Measurements from ENCODE around the gene DMRTA2.

Gene DMRTA2

DNA sequence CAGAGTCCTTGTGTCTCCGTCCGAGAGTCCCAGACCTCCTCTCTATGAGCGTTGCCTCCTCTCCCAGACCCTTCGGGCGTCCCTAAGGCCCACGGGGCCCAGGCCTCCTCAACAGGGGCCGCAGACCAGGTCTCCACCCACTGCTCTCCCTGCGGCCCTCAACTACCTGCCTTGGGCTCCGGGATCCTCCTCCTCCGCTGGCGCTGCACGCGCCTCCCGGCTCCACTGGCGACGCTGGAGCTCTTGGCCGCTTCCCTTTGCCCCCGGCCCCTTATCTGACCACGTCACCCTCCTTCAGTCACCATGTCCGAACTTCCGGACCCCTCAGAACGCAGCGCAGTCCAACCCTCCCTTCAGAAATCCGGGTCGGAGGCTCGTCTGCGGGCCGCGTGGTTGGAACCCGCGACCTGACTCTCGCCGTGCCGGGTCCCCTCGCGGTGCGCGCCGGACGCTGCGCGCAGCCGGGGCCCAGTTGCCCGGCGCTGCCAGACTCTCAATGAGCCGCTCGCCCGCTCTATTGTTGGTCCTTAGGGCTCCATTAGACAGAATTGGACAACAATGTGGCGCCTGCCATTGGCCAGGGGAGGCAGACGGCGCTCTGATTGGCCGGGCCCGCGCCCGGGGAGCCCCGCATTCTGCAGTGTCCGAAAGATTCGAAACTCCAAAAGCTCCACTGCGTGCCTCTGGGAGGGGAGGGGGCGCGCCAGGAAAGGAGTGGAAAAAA, at the start of gene DMRTA2:
Gene DMRTA2 (minus strand): TSS at position 498 of the 724 bp plus-strand sequence. CDS start 1,907 bp downstream, outside the sequence.
- no peak for DNase-seq (ENCODE audit: low read depth)

DNA sequence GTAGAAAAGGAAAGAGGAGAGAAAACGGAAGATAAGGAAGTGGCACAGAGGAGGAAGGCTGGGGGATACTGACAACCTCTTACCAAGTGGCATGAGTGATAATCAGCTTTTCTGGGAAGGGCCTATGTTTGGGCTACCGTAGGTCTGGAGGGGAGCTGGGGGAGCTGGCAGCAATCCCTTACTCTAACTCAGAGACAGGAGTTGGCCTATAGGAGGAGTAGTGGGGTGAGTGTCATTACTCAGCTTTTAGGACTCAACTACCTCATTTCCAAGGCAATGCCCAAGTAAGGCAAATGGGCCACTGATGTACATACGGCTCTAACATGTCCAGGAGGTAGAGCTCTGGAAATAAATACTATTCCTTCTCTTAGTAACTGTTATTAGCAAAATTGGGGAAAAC, 48.7 kb upstream of the DMRTA2 start:
- no peak for DNase-seq (ENCODE audit: low read depth)

DNA sequence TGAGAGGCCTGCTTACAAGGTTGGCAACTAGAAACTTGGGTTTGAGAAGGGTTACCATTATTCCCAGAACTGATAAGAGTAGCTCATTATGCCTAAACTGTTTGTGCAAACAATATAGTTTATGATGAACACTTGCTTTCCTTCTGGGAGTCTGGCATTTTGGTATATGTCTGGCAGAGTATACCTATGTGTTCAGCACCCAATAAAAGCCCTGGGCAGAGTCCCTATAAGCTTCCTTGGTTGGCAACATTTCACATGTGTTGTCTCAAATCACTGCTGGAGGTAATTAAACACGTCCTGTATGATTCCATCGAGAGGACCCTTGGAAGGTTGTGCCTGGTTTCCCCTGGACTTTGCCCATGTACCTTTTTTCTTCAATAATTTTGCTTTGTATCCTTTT, 39.7 kb upstream of the DMRTA2 start:
- no peak for DNase-seq (ENCODE audit: low read depth)

DNA sequence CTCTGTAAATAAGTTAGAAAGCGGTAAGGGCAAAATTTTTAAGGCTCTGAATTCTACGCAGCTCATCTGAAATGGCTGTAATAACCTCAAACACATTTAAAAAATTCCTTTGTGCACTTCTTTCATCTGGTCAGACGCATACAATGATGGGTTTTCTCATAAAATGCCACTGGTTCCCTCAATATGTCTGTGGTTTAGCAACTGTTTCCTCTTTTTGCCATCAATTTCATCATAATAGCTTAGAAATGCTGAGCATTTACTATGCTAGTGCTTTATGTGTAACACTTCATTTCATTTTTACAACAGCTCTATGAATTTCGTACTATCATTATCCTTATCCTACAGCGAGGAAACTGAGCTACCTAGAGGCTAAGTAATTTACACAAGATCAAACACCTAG, 35.3 kb upstream of the DMRTA2 start:
- DNase-seq (ENCODE audit: low read depth) = no peak

DNA sequence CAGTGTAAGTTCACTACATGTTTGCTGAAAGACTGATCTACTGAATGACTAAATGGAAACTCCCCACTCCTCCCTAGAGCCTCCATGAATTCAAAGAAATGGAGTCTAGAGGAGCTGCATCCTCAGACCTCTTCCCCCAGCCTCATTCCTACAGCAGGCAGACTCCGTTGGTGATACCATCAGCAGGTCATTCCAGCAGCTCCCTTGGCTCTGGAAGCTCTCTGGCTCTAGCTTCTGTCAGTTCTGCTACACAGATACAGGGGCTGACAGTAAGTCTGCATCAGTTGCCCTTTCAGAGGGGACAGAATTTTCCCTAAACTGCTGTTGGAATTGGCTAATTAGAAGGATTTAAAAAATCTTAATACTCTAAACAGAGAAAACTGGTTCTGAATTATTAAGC, 31.7 kb upstream of the DMRTA2 start:
- no peak for DNase-seq (ENCODE audit: low read depth)

DNA sequence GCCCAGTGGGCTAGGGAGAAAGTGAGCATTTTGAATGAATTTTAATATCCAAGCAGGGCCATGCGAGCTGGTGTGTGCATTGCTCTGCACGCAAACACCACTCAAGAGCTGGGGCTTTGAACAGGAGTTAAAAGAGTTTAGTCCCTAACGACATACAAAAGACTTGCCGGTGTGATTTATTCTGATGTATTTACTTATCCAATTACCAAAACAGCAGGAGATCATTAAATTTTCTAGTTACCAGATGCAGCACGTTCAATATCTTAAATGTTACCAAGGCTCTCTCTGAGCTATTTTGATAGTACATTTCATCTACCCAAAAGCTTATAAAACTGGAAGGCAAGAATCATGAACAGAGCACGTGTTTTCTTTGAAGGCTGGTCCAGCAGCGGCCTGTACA, 30.0 kb upstream of the DMRTA2 start:
- no peak for DNase-seq (ENCODE audit: low read depth)

- no peak for DNase-seq (ENCODE audit: low read depth)
Observed at GRCh38 chr1:50452700-50453099, 29.5 kb upstream of the DMRTA2 start.

- no peak for DNase-seq (ENCODE audit: low read depth)
Observed at GRCh38 chr1:50450861-50451653, 27.8 kb upstream of the DMRTA2 start.

DNA sequence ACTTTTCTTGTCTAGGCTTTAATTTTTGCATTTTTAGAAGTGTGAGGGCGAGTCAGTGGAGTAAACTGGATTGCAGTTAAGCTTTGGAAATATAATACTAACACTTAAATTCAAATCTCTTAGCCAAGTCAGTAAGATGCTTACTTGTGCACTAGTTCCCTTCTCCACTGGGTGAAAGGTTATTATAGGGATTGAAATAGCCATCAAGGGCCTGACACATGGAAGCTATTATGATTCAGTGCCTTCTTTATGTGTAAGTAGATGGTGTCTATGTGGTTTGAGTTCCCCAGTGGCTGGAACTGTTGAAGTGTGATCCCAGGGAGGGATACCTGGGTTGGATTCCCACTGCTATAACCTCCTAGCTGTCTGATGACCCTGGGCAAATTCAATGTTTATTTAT, 24.7 kb upstream of the DMRTA2 start:
- DNase-seq (ENCODE audit: low read depth) = no peak

DNA sequence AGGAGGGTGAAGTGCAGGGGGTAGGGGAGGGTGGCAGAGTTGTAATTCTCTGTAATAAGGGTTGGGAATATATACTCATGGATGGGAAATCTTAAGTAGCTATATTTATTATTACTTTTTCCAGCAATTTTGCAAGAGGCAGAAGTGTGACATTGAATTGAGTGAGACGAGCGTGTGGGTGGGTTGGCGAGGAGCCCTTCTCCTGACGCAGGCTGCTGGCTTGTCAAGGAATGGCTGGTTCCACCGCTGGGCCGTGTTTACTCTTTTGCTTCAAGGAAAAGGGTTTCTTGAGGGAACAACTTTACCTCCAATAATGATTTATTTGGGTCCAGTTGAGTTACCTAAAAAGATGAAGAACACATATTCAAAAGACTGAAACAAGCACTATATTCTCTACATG, 17.9 kb upstream of the DMRTA2 start:
- no peak for DNase-seq (ENCODE audit: low read depth)

DNA sequence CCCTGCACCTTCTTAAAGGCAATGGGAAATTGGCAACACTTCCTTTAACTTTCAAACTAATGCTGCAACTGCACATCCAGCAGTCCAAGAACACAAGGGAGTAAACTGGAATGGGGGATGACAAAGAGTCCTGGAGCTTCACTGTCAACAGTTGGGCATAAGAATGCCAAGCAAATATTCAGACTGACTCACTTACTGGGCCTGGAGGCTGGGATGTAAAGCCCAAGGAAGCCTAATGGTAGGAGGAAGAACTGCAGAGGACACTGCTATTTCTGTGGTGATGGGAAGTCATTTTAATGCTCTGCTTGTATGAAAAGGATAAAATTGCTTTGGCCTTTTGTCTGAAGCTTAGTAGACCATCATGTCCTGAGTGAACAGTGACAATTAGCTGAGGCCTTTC, 15.7 kb upstream of the DMRTA2 start:
- DNase-seq (ENCODE audit: low read depth) = no peak

GRCh38 chr1:50436489-50436888, 13.2 kb upstream of the DMRTA2 start:
- DNase-seq (ENCODE audit: low read depth) = no peak

DNA sequence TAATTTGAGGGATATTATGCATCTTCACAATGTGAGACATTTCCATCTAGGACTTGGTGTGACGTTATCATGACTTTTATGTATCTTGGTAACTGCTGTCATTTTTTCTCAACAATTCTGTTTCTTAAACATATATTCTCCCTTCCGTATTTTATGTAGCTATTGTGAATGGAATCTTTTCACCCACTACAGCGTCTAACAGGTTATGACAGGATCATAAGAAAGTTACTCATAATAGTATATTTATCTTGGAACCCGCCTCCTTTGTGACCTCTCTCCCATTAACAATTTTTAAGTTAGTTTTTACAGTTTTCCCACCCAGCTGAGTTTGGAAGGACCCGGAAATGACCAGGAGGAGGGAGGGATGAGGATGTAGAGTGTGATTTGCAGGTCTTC, 6.8 kb upstream of the DMRTA2 start:
- DNase-seq (ENCODE audit: low read depth) = no peak

DNA sequence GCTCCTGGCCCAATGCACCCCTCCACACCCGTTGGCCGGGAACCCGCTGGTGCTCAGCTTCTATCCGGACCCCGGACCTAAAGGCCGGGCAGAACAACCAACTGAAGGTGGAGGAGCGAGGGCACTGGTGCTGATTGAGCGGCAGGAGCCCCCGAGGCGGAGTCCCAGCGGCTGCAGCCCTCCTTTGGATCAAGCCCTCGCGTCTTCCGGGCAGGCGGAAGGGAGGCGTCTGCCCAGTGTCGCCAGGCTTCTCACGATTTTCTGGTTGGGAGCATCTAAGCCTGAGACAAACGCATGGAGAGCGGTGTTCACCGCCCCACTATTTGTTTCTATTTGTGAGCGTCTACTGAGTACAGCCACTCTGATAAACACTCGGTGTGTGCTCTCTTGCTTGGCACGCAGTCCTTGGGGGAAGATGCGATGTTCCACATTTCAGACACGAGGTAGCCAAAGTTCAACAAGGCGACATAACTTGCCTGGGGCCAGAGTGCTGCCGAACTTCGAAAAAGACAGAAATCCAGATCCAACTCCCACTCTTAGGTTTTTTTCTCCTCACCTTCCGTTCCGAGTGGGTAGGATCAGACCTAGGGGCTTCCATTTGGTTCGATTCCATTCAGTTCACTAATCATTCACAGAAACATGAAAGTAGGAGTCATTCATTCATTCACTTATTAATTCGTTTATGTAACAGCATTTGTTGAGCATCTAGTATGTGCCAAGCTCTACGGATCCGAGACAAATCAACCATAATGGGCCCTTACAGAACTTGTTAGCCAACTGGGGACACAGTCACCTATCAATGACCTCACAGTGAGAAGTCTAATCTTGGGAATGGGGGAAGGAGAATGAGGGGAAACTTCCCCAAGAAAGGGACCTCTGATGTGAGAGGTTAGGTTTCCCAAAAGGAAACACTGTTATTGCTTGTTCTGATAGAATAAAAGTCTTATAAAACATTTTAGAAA, 4.9 kb upstream of the DMRTA2 start:
- no peak for DNase-seq (ENCODE audit: low read depth)

DNA sequence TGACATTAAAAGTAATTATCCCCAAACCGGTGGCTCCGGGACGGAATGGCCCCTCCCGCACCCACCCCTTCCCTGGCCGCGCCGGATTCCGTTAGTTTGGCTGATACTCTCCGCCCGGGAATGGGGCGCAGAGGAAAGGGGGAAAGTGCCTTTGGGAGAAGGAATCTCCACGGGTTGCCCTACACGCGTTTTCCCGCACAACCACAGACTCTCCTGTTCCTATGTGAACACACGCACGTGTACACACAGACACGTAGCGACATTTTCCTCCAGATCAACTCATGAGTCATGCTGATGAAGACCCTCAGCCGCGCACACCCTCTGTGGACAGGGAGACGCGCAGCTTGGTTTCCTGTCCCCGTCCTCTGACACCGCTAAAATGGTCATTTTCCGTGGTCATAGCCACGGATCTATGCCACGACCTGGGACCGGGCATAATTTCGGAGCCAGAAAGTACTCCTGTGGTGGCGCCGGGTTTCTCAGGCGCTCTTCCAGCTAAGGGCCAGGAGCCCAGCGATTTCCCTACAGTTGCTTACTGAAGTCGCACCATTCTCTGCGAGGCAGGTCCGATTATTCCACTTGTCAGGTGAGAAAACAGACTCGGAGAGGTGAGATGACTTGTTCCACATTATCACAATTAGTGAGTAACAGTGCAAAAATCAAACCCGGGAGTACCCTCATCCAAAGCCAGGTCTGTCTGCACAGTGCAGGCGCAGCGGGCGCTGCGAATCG, 4.0 kb upstream of the DMRTA2 start:
- no peak for DNase-seq (ENCODE audit: low read depth)

DNA sequence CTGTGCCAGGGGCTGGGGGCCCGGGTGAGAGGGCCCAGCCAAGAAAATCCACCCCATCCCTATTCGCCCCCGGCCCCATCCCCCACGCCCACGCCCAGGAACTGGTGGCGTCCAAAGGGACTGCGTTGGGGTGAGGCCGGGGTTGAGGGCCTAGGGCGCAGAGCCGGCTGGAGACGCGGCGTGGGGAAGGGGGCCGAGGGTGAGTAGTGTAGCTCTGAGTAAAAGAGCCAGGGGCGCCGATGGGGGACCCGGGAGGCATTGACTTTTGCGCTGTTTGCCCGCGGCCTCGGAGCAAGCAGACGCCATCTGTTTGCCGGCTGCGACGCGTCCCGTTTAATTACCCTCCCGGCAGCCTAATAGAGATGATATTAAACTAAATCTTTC, 3.5 kb upstream of the DMRTA2 start:
- DNase-seq (ENCODE audit: low read depth) = no peak

- DNase-seq (ENCODE audit: low read depth) = no peak
Observed at GRCh38 chr1:50426108-50426700, 3.0 kb upstream of the DMRTA2 start.

GRCh38 chr1:50425376-50426107, 2.3 kb upstream of the DMRTA2 start:
- no peak for DNase-seq (ENCODE audit: low read depth)

DNA sequence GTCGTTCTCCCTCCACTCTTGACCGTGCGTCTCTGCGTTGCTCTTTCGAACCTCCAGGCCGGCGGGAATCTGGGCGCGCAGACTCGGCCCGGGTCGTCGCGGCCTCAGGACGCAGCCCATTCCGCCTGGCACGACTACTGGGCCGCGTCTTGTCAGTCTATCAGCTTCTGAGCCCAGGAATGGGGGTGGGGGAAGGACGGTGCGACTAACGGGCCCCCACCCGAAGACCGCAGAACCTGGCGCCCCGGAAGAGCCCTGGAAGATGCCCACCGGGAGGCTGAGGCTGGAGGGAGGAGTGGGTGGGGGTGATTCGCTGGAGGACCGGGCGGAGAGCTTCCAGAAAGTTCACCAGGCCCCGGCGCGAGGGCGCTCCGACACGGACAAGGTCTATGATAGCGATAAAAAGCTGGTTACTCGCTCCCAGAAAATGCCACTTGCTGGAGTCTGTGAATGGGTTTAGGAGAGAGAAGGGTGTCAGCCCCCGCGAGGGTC, 1.7 kb upstream of the DMRTA2 start:
- no peak for DNase-seq (ENCODE audit: low read depth)

GRCh38 chr1:50424045-50424883, 1.0 kb upstream of the DMRTA2 start:
- no peak for DNase-seq (ENCODE audit: low read depth)

Measured in activated T-cell treated with anti-CD3 and anti-CD28 coated beads for 24 hours (primary cell).